ENCODE data around the gene VWA5B2. TPM values are rescaled to one million over a fixed set of nuclear protein-coding genes. Genes with fewer than 3 reads are reported as not detected.

VWA5B2 gene
- total RNA-seq, 1 donor from 2014 or later: 1.1 TPM

DNA sequence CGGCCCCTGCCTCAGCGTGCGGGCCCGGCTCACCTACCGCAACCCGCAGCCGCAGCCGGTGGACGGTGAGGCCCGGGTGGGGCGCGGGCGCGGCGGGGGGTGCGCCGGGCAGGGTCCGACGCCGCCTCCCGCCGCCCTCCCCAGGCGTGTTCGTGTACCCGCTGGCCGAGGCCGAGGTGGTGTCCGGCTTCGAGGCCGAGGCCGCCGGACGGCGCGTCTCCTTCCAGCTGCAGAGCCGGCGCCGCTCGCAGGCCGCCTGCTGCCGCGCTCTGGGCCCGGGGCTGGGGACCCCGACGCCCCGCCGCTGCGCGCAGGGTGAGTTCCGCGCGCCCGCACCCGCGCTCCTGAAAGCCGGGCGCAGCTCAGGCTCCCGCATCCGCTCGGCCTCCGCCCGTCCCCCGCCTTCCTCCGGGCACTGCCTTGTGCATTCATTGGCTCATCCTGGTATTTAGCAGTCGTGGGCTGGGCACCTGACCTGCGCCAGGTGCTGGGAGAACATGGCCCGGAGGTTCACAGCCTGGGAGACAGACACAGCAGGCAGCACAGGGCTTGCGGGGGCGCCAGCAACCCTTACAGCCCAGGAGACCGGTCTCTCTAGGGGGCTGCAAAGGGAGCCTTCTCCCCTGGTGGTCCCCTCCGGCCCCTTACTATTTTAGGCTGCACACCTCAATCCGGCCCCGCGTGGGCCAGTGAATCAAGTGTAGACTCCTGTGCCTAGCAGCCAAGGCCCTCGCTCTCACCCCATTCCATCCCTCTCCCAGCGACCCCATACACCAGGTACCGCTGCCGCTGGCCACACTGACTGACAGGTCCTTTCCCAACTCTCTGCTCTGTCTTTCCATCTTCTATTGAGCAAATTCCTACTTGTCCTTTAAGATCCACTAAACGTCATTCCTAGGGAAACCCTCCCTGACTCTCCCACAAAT is 1.5 kb downstream of the VWA5B2 start:
- peak overlapping the region; percentile 89 for H3K4me3 Mint-ChIP-seq (ENCODE audit: unreplicated experiment)
- peaks cover 36% of the 10 kb centered on the region for H3K27me3 Mint-ChIP-seq (ENCODE audit: unreplicated experiment)
- TF ChIP-seq CTCF (IDR thresholded peaks at IDR 0.05; ENCODE audit: unreplicated experiment): no peak
- H3K4me1 Mint-ChIP-seq (ENCODE audit: unreplicated experiment): peaks cover 18% of the 10 kb centered on the region
- peak overlapping the region; percentile 80 for H3K27ac Mint-ChIP-seq (ENCODE audit: unreplicated experiment)
- H3K9me3 Mint-ChIP-seq (ENCODE audit: unreplicated experiment): no peaks in the 10 kb centered on the region
- DNase-seq (ENCODE audit: low spot score): no peak
- peaks cover 9% of the 10 kb centered on the region for H3K36me3 Mint-ChIP-seq (ENCODE audit: low read depth, unreplicated experiment)

GRCh38 chr3:184231671-184232070 is 2.3 kb downstream of the VWA5B2 start:
- Mint-ChIP-seq H3K4me1 (ENCODE audit: unreplicated experiment) (peaks cover 19% of the 10 kb centered on the region), H3K4me3 (ENCODE audit: unreplicated experiment) (peak overlapping the region; percentile 89), H3K36me3 (ENCODE audit: low read depth, unreplicated experiment) (peaks cover 11% of the 10 kb centered on the region), H3K27ac (ENCODE audit: unreplicated experiment) (no peak overlapping the region), H3K27me3 (ENCODE audit: unreplicated experiment) (peaks cover 37% of the 10 kb centered on the region), H3K9me3 (ENCODE audit: unreplicated experiment) (no peaks in the 10 kb centered on the region)
- no peak for DNase-seq (ENCODE audit: low spot score)
- TF ChIP-seq CTCF (IDR thresholded peaks at IDR 0.05; ENCODE audit: unreplicated experiment): no peak

DNA sequence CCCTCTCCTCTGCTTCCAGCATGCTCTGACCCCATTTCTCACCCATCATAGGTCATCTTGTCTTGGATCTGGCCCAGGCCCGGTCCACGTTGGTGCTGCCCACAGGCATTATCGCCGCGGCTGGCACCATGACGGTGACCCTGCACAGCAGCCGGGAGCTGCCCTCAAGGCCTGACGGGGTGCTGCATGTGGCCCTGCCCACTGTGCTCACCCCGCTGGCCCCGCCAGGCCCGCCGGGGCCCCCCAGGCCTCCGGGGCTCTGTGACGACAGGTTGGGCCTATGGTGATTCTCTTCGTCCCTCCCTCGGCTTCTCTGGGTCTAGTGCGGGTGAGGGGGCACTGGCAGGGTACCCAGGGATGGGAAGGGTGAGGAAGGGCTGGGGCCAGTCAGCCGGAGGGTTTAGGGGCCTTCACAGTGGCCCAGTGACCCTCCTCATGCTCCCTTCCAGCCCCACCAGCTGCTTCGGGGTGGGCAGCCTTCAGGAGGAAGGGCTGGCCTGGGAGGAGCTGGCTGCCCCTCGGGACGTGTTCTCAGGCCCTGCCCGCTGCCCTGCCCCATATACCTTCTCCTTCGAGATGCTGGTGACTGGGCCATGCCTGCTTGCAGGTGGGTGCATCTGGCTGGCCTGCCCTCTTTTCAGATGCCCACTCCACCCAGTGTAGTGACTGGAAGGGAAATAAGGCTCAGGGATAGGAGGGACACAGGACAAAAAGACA is 3.9 kb downstream of the VWA5B2 start:
- H3K27ac Mint-ChIP-seq (ENCODE audit: unreplicated experiment): no peak overlapping the region
- no peak for TF ChIP-seq CTCF (IDR thresholded peaks at IDR 0.05; ENCODE audit: unreplicated experiment)
- H3K9me3 Mint-ChIP-seq (ENCODE audit: unreplicated experiment): no peaks in the 10 kb centered on the region
- peaks cover 14% of the 10 kb centered on the region for H3K36me3 Mint-ChIP-seq (ENCODE audit: low read depth, unreplicated experiment)
- peaks cover 24% of the 10 kb centered on the region for H3K4me1 Mint-ChIP-seq (ENCODE audit: unreplicated experiment)
- no peak for DNase-seq (ENCODE audit: low spot score)
- H3K4me3 Mint-ChIP-seq (ENCODE audit: unreplicated experiment): no peak overlapping the region
- peaks cover 41% of the 10 kb centered on the region for H3K27me3 Mint-ChIP-seq (ENCODE audit: unreplicated experiment)

DNA sequence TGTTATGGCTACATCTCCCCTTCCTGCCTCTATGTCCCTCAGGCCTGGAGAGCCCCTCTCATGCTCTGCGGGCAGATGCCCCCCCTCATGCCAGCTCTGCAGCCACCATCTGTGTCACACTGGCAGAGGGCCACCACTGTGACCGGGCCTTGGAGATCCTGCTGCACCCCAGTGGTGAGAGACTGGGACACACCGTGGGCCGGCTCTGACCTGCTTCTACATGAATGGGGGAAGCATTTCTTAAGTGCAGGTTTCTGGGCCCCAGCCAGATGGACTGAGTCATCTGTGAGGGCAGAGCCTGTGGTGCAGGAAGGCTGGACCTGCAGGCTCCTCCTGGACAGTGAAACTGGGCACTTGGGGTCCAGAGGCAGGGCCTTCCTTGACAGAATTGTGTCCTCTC is 4.8 kb downstream of the VWA5B2 start:
- no peak overlapping the region for H3K27ac Mint-ChIP-seq (ENCODE audit: unreplicated experiment)
- H3K4me3 Mint-ChIP-seq (ENCODE audit: unreplicated experiment): no peak overlapping the region
- H3K27me3 Mint-ChIP-seq (ENCODE audit: unreplicated experiment): peaks cover 38% of the 10 kb centered on the region
- no peaks in the 10 kb centered on the region for H3K9me3 Mint-ChIP-seq (ENCODE audit: unreplicated experiment)
- TF ChIP-seq CTCF (IDR thresholded peaks at IDR 0.05; ENCODE audit: unreplicated experiment): no peak
- DNase-seq (ENCODE audit: low spot score): no peak
- H3K36me3 Mint-ChIP-seq (ENCODE audit: low read depth, unreplicated experiment): peaks cover 14% of the 10 kb centered on the region
- H3K4me1 Mint-ChIP-seq (ENCODE audit: unreplicated experiment): peaks cover 24% of the 10 kb centered on the region

Data from endothelial cell (in vitro differentiated cells).